22Rv1 (cell line): ENCODE measurements around the gene NELL2.
"Not testable (repeated sequence)": the region's sequence is repeated elsewhere in the genome, so short reads cannot be mapped to it uniquely, and the experiment has no call there.

ENCODE experiments used
- H3K27ac ChIP-seq: fragments of 450-650 bp; 2 replicates; pipeline ENCODE4 v1.5.1; 2017
- CTCF ChIP-seq: fragments of 450-650 bp; IDR thresholded peaks from 2 replicates; pipeline ENCODE4 v1.5.1; 2017; ENCODE audit warnings: mild to moderate bottlenecking
- ZFX ChIP-seq: fragments of 450-650 bp; IDR thresholded peaks from 2 replicates; pipeline ENCODE4 v1.6.1; 2017; ENCODE audit warnings: antibody characterized with exemption, borderline replicate concordance

The NELL2 gene

DNA sequence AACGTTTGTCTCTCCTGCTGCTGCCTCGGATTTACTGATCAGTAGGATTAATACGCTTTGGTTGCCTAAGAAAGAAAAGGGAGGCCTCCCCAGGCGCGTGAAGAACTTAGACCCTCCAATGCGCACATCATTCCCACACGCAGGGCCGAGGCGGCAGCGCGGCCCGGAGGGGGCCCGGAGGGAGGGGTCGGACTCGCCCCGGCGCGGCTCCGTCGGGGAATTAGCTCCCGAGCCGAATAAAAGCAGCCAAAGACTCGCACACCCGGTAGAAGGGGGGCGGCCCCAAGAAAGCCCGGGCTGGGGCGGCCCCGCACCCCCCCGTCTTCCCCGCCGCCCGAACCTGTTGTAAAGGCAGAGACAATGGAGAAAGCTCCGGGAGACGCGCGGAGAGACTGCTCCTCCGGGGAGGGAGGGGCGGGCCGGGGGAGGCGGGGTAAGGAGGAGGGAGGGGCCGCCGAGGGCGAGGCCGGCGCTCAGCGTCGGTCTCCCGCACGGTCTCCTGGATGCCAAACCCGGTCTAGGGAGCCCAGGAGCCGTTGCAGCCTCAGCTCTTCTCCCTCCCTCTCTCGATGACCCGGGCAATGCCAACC lies at the start of gene NELL2:
Gene NELL2 (minus strand): TSS at position 362 of the 590 bp plus-strand sequence. CDS start 446 bp downstream, outside the sequence.
- peak within 1 kb of the TSS; percentile 69 for H3K27ac ChIP-seq
- no peak for TF ChIP-seq ZFX
- TF ChIP-seq CTCF: no peak

DNA sequence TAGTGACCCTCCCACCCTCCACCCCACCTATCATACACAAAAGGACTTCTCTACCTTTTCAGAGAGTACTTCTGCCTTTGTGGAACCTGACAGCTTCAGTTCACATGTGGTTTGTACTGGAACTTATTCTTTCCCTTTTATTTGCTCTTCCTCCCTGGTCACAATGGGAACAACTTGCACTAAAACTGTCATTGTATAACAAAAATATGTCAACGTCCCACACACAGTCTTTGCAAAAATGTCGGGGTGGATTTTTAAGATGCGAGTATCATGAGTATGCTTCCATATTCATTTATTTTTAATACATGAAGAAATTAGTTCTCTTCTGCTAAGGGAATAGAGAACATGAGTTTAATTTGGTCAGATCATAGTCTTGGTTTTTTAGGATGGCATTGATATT lies 45.6 kb upstream of the NELL2 start:
- no peak for TF ChIP-seq ZFX
- no peak for TF ChIP-seq CTCF
- H3K27ac ChIP-seq: no peak overlapping the region

GRCh38 chr12:44917141-44917540 lies 41.0 kb upstream of the NELL2 start:
- TF ChIP-seq ZFX: no peak
- TF ChIP-seq CTCF: no peak
- H3K27ac ChIP-seq: no peak overlapping the region

- H3K27ac ChIP-seq: no peak overlapping the region
These were observed 39.8 kb upstream of the NELL2 start for GRCh38 chr12:44915958-44916357.

GRCh38 chr12:44904321-44904720 lies 28.2 kb upstream of the NELL2 start:
- no peak for TF ChIP-seq ZFX

More at GRCh38 chr12:44915958-44916357, 39.8 kb upstream of the NELL2 start:
- TF ChIP-seq ZFX: no peak
- no peak for TF ChIP-seq CTCF

DNA sequence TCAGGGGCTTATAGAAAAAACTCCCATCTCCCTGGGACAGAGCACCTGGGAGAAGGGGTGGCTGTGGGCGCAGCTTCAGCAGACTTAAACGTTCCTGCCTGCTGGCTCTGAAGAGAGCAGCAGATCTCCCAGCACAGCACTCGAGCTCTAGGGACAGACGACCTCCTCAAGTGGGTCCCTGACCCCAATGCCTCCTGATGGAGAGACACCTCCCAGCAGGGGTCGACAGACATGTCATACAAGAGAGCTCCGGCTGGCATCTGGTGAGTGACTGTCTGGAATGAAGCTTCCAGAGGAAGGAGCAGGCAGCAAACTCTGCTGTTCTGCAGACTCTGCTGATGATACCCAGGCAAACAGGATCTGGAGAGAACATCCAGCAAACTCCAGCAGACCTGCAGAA lies 22.0 kb upstream of the NELL2 start:
- not testable (repeated sequence) for H3K27ac ChIP-seq

More at GRCh38 chr12:44904321-44904720, 28.2 kb upstream of the NELL2 start:
- H3K27ac ChIP-seq: no peak overlapping the region

DNA sequence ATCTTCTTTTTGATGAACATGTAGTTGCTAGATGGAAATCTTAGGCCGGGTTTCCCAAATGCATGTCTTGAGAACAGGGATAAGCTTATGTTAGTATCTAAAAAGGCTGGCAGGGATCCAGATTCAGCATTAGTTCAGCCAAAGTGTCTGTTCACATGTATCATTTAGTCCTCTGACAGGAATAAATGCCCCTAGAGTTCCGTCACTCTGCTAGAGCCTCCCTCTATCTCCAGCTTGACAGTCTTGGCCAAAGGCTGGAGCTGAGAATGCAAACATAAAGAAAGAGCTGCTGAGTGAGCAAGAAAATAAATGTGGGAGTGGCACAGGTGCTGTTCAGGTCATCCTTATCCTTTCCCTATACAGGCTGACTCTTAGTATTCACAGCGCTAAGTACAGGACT lies 13.8 kb upstream of the NELL2 start:
- TF ChIP-seq ZFX (no peak), CTCF (no peak)
- no peak overlapping the region for H3K27ac ChIP-seq

GRCh38 chr12:44889162-44889561 lies 13.0 kb upstream of the NELL2 start:
- no peak for TF ChIP-seq ZFX
- TF ChIP-seq CTCF: no peak
- H3K27ac ChIP-seq: no peak overlapping the region
